NK-92 (cell line): ENCODE measurements around the gene SIRT6.
"Not testable (repeated sequence)": the region's sequence is repeated elsewhere in the genome, so short reads cannot be mapped to it uniquely, and the experiment has no call there.

Experiments used
- DNase-seq: peaks from one replicate; lab custom pipeline; 2025; ENCODE audit not compliant: unreplicated experiment; lab: John Stamatoyannopoulos, UW

SIRT6 gene

DNA sequence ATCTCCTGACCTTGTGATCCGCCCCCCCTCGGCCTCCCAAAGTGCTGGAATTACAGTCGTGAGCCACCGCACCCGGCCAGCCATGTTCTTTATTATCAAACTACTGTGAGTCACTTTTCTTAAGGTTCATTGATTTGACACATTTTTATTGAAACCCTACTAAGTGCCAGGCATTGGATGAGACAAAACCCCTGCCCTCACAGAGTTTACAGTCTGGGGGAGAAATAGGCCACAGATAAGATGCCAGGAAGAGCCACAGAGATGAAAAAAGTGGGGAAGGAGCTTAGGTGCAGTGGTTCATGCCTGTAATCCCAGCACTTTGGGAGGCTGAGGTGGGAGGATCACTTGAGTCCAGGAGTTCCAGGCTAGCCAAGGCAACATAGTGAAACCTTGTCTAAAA is 43.9 kb downstream of the SIRT6 start:
- DNase-seq = no peak

DNA sequence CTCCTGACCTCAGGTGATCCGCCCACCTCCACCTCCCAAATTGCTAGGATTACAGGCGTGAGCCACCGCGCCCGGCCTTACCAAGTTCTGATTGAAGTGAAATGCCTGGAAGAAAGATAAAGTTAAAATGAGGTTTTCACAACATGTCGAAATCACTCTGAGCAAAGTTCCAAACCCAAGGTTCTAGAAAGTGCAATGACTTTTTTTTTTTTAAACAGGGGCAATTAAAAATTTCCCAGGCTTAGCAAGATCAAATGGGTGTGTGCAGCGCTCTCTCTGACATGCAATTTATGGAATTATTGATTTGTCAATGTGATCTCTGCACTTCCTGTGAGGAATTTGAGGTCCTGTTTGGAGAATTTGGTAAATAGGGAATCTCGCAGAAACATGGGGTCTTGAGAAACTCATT is 45.7 kb downstream of the SIRT6 start:
- DNase-seq = no peak

DNA sequence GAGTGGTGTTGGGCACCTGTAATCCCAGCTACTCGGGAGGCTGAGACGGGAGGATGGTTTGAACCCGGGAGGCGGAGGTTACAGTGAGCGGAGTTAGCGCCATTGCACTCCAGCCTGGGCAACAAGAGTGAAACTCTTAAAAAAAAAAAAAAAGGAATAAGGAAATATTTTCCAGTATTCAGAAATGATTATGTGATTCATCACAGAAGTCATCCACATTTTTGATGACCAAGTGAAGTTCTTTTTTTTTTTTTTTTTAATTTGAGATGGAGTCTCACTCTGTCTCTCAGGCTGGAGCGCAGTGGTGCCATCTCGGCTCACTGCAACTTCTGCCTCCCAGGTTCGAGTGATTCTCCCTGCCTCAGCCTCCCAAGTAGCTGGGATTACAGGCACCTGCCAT is 47.0 kb downstream of the SIRT6 start:
- not testable (repeated sequence) for DNase-seq

DNA sequence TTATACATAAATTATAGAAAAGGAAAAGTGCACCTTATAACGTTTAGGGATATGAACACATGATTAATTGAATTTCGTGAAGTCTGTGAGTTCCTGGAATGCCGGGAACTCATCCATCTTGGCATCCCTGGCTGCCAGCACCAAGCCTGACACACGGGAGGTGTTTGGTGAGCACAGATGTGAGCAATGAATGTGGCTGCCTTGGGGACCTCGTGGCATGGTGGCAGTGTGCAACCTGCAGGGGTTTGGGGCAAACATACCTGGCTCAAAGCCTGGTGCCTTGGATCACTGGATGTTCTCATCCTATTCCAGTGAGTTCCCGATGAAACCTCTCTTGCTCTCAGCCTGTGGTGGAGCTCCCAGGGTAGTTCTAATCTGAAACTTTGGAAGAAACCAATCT is 48.0 kb downstream of the SIRT6 start:
- no peak for DNase-seq

DNA sequence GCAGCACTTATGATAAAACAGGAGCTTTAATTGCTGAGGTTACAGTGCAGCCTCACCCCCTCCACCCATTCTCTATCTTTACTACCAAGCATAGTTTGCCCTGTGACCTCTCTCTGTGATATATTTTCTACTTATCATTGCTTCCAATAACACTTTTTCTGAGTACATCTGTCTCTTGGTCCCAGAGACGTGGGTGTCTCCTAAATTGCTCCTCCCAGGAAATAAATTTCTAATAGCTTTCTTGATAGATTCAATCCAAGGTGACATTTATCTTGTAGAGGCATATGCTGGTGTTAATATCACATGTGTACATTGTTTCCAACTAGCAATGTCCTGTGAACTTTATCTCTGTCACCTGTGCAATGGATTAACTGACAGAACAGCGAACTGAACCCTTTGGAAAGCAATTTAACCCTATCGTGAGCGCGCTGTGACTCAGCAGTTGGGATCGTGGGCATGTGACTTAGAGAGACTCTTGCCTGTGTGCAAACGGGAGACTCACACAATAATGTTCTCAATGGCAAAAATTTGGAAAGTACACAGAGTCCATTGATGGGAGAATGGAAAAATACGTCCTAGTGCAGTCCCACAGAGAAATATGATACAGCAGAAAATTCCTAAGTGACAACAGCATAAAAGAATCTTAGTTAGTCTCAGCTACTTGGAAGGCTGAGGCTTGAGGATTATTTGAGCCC is 51.5 kb downstream of the SIRT6 start:
- no peak for DNase-seq

DNA sequence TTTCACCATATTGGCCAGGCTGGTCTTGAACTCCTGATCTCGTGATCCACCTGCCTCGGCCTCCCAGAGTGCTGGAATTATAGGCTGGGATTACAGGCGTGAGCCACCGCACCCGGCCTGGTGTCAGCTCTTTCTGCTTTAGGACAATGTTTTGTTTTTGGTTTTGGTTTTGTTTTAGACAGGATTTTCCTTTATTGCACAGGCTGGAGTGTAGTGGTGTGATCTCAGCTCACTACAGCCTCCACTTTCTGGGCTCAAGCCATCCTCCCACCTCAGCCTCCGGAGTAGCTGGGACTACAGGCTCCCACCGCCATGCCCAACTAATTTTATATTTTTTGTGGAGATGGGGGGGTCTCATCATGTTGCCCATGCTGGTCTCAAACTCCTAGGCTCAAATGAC is 53.3 kb downstream of the SIRT6 start:
- DNase-seq = not testable (repeated sequence)

DNA sequence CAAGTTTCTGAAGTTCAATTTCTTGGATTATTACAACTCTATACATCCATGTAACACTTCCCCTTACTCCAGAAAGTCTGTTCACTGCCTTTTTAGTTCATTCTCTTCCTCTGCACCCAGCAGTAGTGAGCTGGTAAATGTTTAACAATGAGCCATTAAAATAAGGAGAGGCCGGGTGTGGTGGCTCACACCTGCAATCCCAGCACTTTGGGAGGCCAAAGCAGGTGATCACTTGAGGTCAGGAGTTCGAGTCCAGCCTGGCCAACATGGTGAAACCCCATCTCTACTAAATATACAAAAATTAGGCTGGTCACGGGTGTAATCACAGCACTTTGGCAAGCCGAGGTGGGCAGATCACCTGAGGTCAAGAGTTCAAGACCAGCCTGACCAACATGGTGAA is 55.0 kb downstream of the SIRT6 start:
- not testable (repeated sequence) for DNase-seq

DNA sequence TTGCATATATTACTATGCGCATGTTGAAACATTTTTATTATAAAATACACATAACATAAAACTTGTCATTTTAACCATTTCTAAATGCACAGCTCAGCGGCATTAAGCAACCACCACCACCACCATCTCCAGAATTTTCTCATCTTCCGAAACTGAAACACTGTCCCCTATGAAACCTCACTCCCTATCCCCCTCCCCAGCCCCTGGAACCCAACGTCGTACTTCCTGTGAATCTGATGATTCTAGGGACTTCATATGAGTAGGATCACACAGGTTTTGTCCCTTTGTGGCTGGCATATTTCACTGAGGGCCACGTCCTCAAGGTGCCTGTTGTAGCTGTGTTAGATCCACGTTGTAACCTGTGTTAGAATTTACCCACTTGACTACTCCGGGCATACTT is 57.7 kb downstream of the SIRT6 start:
- no peak for DNase-seq
